SK-N-SH treated with all-trans-retinoic acid at 6 μM for 48 hours (cell line): Measurements from ENCODE around the gene IL17B.

Experiments
- ATAC-seq: fragments of 200-7000 bp; cut with Tn5 transposase; 3 replicates; pipeline ENCODE4 v1.9.1; 2020; ENCODE audit warnings: mild to moderate bottlenecking, moderate library complexity
- ARNTL ChIP-seq: fragments of 450-650 bp; formaldehyde crosslinking; IDR thresholded peaks from 2 replicates; pipeline ENCODE4 v1.5.0; 2020; ENCODE audit warnings: low read depth, mild to moderate bottlenecking, moderate library complexity, borderline replicate concordance
- BACH2 ChIP-seq: fragments of 250-450 bp; sonication (Bioruptor Pico); IDR thresholded peaks from 2 replicates; pipeline ENCODE4 v1.9.0; 2021; ENCODE audit warnings: mild to moderate bottlenecking, borderline replicate concordance
- CSDC2 ChIP-seq: fragments of 250-450 bp; sonication (Bioruptor Pico); IDR thresholded peaks from 2 replicates; pipeline ENCODE4 v1.5.0; 2020; ENCODE audit warnings: mild to moderate bottlenecking, moderate library complexity
- ESRRG ChIP-seq: fragments of 250-450 bp; sonication (Bioruptor Pico); IDR thresholded peaks from 2 replicates; pipeline ENCODE4 v1.6.1; 2021; ENCODE audit warnings: mild to moderate bottlenecking
- GLIS3 ChIP-seq: fragments of 250-450 bp; sonication (Bioruptor Pico); IDR thresholded peaks from 2 replicates; pipeline ENCODE4 v1.5.0; 2020; ENCODE audit warnings: mild to moderate bottlenecking, moderate library complexity
- ISL1 ChIP-seq: fragments of 250-450 bp; sonication (Bioruptor Pico); IDR thresholded peaks from 2 replicates; pipeline ENCODE4 v2.1.2; 2022; ENCODE audit warnings: mild to moderate bottlenecking, moderate library complexity
- OSR1 ChIP-seq: fragments of 250-450 bp; sonication (Bioruptor Pico); IDR thresholded peaks from 2 replicates; pipeline ENCODE4 v1.8.0; 2022; ENCODE audit warnings: moderate library complexity, mild to moderate bottlenecking, inconsistent platforms
- PPARA ChIP-seq: fragments of 250-450 bp; sonication (Bioruptor Pico); IDR thresholded peaks from 2 replicates; pipeline ENCODE4 v1.5.0; 2020; ENCODE audit warnings: mild to moderate bottlenecking, borderline replicate concordance
- RARB ChIP-seq: fragments of 250-450 bp; sonication (Bioruptor Pico); IDR thresholded peaks from 2 replicates; pipeline ENCODE4 v1.8.0; 2021; ENCODE audit warnings: mild to moderate bottlenecking, moderate library complexity
- SNAI2 ChIP-seq: fragments of 250-450 bp; sonication (Bioruptor Pico); IDR thresholded peaks from 2 replicates; pipeline ENCODE4 v1.5.0; 2020; ENCODE audit warnings: mild to moderate bottlenecking, moderate library complexity
- TCF4 ChIP-seq: fragments of 250-450 bp; sonication (Bioruptor Pico); IDR thresholded peaks from 2 replicates; pipeline ENCODE4 v1.8.0; 2021; ENCODE audit warnings: mild to moderate bottlenecking, moderate library complexity, borderline replicate concordance
- TOX ChIP-seq: fragments of 250-450 bp; sonication (Bioruptor Pico); IDR thresholded peaks from 2 replicates; pipeline ENCODE4 v1.8.0; 2021; ENCODE audit warnings: mild to moderate bottlenecking, moderate library complexity, borderline replicate concordance
- ZC3H10 ChIP-seq: fragments of 250-450 bp; sonication (Bioruptor Pico); IDR thresholded peaks from 2 replicates; pipeline ENCODE4 v1.5.1; 2021; ENCODE audit warnings: mild to moderate bottlenecking, moderate library complexity
- ZFP3 ChIP-seq: fragments of 250-450 bp; sonication (Bioruptor Pico); IDR thresholded peaks from 2 replicates; pipeline ENCODE4 v1.5.0; 2020; ENCODE audit warnings: mild to moderate bottlenecking, moderate library complexity
- ZFP30 ChIP-seq: fragments of 450-650 bp; formaldehyde crosslinking; IDR thresholded peaks from 2 replicates; pipeline ENCODE4 v1.5.0; 2022; ENCODE audit warnings: mild to moderate bottlenecking, moderate library complexity
- ZNF565 ChIP-seq: fragments of 450-650 bp; formaldehyde crosslinking; conservative IDR thresholded peaks from 2 replicates; pipeline ENCODE4 v1.5.0; 2020; ENCODE audit warnings: low read depth, mild to moderate bottlenecking, moderate library complexity
- ZNF70 ChIP-seq: fragments of 450-650 bp; formaldehyde crosslinking; IDR thresholded peaks from 2 replicates; pipeline ENCODE4 v1.5.0; 2020; ENCODE audit warnings: mild to moderate bottlenecking, moderate library complexity
- ZNF8 ChIP-seq: fragments of 450-650 bp; formaldehyde crosslinking; IDR thresholded peaks from 2 replicates; pipeline ENCODE4 v1.5.0; 2020; ENCODE audit warnings: mild to moderate bottlenecking, moderate library complexity
- TF ChIP-seq, protein P1 (sequence below): fragments of 250-450 bp; sonication (Bioruptor Pico); IDR thresholded peaks from 2 replicates; pipeline ENCODE4 v1.8.0; 2021; ENCODE audit warnings: low read depth, mild to moderate bottlenecking, moderate library complexity, borderline replicate concordance
- TF ChIP-seq, protein P2 (sequence below): fragments of 250-450 bp; sonication (Bioruptor Pico); IDR thresholded peaks from 2 replicates; pipeline ENCODE4 v1.5.0; 2020; ENCODE audit warnings: mild to moderate bottlenecking, moderate library complexity
- TF ChIP-seq, protein P3 (sequence below): fragments of 250-450 bp; sonication (Bioruptor Pico); IDR thresholded peaks from 2 replicates; pipeline ENCODE4 v1.8.0; 2020; ENCODE audit warnings: mild to moderate bottlenecking, moderate library complexity, borderline replicate concordance
- TF ChIP-seq, protein P4 (sequence below): fragments of 250-450 bp; sonication (Bioruptor Pico); IDR thresholded peaks from 2 replicates; pipeline ENCODE4 v1.5.1; 2020; ENCODE audit warnings: low read depth, mild to moderate bottlenecking, moderate library complexity
- TF ChIP-seq, protein P5 (sequence below): fragments of 250-450 bp; sonication (Bioruptor Pico); IDR thresholded peaks from 2 replicates; pipeline ENCODE4 v1.5.1; 2021; ENCODE audit warnings: mild to moderate bottlenecking, moderate library complexity

Gene IL17B

DNA sequence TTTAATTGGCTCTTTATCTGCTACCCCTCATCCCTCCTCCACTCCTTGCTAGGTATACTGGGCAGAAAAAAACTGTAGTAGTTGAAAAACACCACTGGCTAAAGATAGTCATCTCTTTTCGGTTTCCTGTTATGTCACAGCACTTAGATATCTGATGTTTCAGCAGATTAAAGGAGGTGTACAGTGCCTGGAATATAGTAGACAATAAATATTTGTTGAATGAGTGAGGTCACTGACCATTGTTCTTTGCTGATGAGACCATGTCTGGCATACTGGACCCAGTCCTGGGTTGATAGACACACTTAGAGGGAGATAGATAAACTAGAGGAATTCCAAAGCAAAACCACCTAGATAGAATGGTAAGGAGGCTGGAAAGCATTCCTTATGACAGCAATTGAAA, 30.6 kb downstream of the IL17B start:
- no peak for ATAC-seq
- no peak for TF ChIP-seq CSDC2 (CRISPR knock-in tag)
- TF ChIP-seq ZNF70 (CRISPR knock-in tag): no peak
- TF ChIP-seq ESRRG (CRISPR knock-in tag): no peak
- TF ChIP-seq, protein P1, sequence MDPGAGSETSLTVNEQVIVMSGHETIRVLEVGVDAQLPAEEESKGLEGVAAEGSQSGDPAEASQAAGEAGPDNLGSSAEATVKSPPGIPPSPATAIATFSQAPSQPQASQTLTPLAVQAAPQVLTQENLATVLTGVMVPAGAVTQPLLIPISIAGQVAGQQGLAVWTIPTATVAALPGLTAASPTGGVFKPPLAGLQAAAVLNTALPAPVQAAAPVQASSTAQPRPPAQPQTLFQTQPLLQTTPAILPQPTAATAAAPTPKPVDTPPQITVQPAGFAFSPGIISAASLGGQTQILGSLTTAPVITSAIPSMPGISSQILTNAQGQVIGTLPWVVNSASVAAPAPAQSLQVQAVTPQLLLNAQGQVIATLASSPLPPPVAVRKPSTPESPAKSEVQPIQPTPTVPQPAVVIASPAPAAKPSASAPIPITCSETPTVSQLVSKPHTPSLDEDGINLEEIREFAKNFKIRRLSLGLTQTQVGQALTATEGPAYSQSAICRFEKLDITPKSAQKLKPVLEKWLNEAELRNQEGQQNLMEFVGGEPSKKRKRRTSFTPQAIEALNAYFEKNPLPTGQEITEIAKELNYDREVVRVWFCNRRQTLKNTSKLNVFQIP (CRISPR knock-in tag): no peak
- no peak for TF ChIP-seq OSR1 (CRISPR knock-in tag)
- TF ChIP-seq, protein P2, sequence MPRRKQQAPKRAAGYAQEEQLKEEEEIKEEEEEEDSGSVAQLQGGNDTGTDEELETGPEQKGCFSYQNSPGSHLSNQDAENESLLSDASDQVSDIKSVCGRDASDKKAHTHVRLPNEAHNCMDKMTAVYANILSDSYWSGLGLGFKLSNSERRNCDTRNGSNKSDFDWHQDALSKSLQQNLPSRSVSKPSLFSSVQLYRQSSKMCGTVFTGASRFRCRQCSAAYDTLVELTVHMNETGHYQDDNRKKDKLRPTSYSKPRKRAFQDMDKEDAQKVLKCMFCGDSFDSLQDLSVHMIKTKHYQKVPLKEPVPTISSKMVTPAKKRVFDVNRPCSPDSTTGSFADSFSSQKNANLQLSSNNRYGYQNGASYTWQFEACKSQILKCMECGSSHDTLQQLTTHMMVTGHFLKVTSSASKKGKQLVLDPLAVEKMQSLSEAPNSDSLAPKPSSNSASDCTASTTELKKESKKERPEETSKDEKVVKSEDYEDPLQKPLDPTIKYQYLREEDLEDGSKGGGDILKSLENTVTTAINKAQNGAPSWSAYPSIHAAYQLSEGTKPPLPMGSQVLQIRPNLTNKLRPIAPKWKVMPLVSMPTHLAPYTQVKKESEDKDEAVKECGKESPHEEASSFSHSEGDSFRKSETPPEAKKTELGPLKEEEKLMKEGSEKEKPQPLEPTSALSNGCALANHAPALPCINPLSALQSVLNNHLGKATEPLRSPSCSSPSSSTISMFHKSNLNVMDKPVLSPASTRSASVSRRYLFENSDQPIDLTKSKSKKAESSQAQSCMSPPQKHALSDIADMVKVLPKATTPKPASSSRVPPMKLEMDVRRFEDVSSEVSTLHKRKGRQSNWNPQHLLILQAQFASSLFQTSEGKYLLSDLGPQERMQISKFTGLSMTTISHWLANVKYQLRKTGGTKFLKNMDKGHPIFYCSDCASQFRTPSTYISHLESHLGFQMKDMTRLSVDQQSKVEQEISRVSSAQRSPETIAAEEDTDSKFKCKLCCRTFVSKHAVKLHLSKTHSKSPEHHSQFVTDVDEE: no peak
- TF ChIP-seq BACH2 (CRISPR knock-in tag): no peak
- no peak for TF ChIP-seq ZNF565 (CRISPR knock-in tag)
- no peak for TF ChIP-seq PPARA (CRISPR knock-in tag)
- no peak for TF ChIP-seq SNAI2 (CRISPR knock-in tag)
- TF ChIP-seq ZFP3: no peak
- TF ChIP-seq TOX: no peak
- TF ChIP-seq TCF4 (CRISPR knock-in tag): no peak
- TF ChIP-seq ZNF8 (CRISPR knock-in tag): no peak
- TF ChIP-seq, protein P3, sequence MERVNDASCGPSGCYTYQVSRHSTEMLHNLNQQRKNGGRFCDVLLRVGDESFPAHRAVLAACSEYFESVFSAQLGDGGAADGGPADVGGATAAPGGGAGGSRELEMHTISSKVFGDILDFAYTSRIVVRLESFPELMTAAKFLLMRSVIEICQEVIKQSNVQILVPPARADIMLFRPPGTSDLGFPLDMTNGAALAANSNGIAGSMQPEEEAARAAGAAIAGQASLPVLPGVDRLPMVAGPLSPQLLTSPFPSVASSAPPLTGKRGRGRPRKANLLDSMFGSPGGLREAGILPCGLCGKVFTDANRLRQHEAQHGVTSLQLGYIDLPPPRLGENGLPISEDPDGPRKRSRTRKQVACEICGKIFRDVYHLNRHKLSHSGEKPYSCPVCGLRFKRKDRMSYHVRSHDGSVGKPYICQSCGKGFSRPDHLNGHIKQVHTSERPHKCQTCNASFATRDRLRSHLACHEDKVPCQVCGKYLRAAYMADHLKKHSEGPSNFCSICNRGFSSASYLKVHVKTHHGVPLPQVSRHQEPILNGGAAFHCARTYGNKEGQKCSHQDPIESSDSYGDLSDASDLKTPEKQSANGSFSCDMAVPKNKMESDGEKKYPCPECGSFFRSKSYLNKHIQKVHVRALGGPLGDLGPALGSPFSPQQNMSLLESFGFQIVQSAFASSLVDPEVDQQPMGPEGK (CRISPR knock-in tag): no peak
- TF ChIP-seq, protein P4, sequence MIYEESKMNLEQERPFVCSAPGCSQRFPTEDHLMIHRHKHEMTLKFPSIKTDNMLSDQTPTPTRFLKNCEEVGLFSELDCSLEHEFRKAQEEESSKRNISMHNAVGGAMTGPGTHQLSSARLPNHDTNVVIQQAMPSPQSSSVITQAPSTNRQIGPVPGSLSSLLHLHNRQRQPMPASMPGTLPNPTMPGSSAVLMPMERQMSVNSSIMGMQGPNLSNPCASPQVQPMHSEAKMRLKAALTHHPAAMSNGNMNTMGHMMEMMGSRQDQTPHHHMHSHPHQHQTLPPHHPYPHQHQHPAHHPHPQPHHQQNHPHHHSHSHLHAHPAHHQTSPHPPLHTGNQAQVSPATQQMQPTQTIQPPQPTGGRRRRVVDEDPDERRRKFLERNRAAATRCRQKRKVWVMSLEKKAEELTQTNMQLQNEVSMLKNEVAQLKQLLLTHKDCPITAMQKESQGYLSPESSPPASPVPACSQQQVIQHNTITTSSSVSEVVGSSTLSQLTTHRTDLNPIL (CRISPR knock-in tag): no peak
- TF ChIP-seq RARB (CRISPR knock-in tag): no peak
- no peak for TF ChIP-seq ARNTL (CRISPR knock-in tag)
- TF ChIP-seq, protein P5, sequence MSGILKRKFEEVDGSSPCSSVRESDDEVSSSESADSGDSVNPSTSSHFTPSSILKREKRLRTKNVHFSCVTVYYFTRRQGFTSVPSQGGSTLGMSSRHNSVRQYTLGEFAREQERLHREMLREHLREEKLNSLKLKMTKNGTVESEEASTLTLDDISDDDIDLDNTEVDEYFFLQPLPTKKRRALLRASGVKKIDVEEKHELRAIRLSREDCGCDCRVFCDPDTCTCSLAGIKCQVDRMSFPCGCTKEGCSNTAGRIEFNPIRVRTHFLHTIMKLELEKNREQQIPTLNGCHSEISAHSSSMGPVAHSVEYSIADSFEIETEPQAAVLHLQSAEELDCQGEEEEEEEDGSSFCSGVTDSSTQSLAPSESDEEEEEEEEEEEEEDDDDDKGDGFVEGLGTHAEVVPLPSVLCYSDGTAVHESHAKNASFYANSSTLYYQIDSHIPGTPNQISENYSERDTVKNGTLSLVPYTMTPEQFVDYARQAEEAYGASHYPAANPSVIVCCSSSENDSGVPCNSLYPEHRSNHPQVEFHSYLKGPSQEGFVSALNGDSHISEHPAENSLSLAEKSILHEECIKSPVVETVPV (CRISPR knock-in tag): no peak
- TF ChIP-seq, all 23 proteins: peak for 0

DNA sequence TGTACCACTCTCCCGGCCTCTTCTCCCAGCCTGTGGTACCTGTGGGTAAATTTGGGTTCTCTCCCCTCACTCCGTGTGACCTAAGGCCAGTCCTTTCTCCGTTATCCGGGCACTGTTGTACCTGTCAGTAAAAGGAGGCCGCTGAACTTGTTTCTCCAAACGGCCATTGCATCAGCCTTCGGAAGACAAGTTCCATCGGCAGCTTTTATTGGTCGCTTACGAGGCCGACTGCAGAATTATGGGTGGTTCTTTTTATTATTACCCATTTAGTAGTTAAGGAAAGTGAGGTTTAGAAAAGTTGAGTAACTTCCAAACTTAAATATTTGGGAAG, 33.2 kb downstream of the IL17B start:
- no peak for TF ChIP-seq OSR1 (CRISPR knock-in tag)
- TF ChIP-seq ISL1 (CRISPR knock-in tag): no peak
- TF ChIP-seq RARB (CRISPR knock-in tag): no peak
- no peak for TF ChIP-seq ZFP30 (CRISPR knock-in tag)
- TF ChIP-seq ZNF565 (CRISPR knock-in tag): no peak
- no peak for TF ChIP-seq ZFP3
- TF ChIP-seq SNAI2 (CRISPR knock-in tag): no peak
- TF ChIP-seq ESRRG (CRISPR knock-in tag): no peak
- TF ChIP-seq, all 23 proteins: peak for 0
- ATAC-seq: peak; percentile 26

DNA sequence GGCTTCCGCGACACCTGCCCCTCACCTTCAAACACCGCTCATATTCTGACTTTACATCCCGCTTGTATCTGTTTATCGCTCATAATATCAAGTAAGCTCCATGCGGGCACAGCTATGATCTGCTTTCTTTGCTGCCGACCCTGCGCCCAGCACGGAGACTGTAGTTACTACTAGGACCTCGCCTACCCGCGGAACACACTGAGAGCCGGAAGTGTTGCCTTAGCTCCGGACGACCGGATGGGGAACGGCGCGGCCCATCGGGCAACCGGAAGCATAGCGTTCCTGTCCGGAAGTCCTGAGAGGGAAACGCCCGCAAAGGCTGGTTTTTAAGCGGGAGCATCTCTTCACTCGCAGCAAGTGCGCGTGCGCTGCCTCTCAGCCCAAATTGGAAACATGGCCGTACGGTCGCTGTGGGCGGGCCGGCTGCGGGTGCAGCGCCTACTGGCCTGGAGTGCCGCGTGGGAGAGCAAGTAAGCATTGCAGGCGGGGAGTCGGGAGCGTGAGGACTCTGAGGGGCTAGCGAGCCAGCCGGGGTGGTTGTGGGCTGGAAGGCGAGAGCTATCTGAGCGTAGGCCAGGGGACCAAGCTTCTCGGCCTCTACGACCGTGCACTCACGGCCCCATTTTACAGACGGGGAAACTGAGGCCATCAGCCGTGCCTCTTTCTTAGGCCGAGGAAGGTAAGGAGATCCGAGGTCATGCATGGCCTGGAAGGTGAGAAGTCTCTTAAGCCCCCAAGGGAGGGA, 33.8 kb downstream of the IL17B start, which contains the start of gene GRPEL2:
GRPEL2 (plus strand) TSS at position 353 of the 745 bp plus-strand sequence; CDS start at position 394, 41 bp downstream.
- peak; percentile 98 for ATAC-seq
- TF ChIP-seq, protein P4 (CRISPR knock-in tag): no peak
- TF ChIP-seq ZFP3 (0 out of 2 replicates have a peak, but pooled peaks have one; percentile 11), OSR1 (CRISPR knock-in tag) (no peak), ISL1 (CRISPR knock-in tag) (no peak), ZC3H10 (CRISPR knock-in tag) (no peak), CSDC2 (CRISPR knock-in tag) (no peak), GLIS3 (CRISPR knock-in tag) (no peak), ARNTL (CRISPR knock-in tag) (no peak), ZNF8 (CRISPR knock-in tag) (no peak), ZNF70 (CRISPR knock-in tag) (no peak), ZNF565 (CRISPR knock-in tag) (no peak), TCF4 (CRISPR knock-in tag) (0 out of 2 replicates have a peak, but pooled peaks have one; percentile 9), ZFP30 (CRISPR knock-in tag) (no peak)
- TF ChIP-seq, protein P2: 0 out of 2 replicates have a peak, but pooled peaks have one; percentile 33
